ENCODE results near the gene SPATA13.

The SPATA13 gene

DNA sequence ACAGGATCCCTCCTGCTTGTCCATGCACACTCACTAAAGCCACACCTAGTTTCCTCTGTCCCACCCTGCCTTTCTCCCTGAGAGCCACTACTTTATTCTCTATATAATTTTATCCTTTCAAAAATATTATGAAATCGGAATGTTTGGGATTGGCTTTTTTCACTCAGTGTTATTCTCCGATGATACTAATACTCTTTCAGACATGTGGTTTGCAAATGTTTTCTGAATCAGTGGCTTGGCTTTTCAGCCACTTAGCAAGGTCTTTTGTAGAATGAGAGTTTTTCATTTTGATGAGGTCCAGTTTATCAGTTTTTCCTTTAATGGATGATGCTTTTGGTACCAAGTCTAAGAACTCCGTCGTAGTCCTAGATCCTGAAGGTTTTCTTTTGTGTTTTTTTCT lies 11.6 kb downstream of the SPATA13 start:
- no peak for DNase-seq

DNA sequence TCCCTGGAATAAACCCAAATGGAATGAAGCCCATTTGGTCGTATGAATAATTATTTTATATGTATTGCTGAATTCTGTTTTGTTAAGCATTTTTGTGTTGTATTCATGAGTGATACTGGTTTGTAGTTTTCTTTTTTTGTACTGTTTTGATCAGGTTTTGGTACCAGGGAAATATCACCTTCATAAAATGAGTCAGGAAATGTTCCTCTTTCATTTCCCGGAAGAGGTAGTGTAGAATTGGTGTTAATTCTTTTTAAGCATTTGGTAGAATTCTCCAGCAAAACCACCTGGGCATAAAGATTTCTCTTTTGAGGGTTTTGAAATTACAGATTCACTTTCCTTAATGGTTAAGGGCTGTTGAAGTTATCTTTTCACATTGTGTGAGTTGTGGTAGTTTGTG lies 13.3 kb downstream of the SPATA13 start:
- Mint-ChIP-seq H3K27me3 (ENCODE audit: low read depth, poor library complexity) (peaks cover 8% of the 10 kb centered on the region), H3K4me3 (no peak overlapping the region), H3K36me3 (ENCODE audit: low read depth) (no peaks in the 10 kb centered on the region), H3K27ac (no peak overlapping the region), H3K4me1 (peaks cover 16% of the 10 kb centered on the region), H3K9me3 (no peaks in the 10 kb centered on the region)
- DNase-seq, result no peak
- TF ChIP-seq, protein P1, sequence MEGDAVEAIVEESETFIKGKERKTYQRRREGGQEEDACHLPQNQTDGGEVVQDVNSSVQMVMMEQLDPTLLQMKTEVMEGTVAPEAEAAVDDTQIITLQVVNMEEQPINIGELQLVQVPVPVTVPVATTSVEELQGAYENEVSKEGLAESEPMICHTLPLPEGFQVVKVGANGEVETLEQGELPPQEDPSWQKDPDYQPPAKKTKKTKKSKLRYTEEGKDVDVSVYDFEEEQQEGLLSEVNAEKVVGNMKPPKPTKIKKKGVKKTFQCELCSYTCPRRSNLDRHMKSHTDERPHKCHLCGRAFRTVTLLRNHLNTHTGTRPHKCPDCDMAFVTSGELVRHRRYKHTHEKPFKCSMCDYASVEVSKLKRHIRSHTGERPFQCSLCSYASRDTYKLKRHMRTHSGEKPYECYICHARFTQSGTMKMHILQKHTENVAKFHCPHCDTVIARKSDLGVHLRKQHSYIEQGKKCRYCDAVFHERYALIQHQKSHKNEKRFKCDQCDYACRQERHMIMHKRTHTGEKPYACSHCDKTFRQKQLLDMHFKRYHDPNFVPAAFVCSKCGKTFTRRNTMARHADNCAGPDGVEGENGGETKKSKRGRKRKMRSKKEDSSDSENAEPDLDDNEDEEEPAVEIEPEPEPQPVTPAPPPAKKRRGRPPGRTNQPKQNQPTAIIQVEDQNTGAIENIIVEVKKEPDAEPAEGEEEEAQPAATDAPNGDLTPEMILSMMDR (IDR thresholded peaks at IDR 0.05), result no peak

More for the DNA sequence above, 11.6 kb downstream of the SPATA13 start:
- Mint-ChIP-seq H3K4me1 (peaks cover 16% of the 10 kb centered on the region), H3K9me3 (no peaks in the 10 kb centered on the region), H3K27me3 (ENCODE audit: low read depth, poor library complexity) (peaks cover 5% of the 10 kb centered on the region), H3K27ac (no peak overlapping the region), H3K36me3 (ENCODE audit: low read depth) (no peaks in the 10 kb centered on the region), H3K4me3 (no peak overlapping the region)
- TF ChIP-seq, protein P1 (IDR thresholded peaks at IDR 0.05), result no peak

DNA sequence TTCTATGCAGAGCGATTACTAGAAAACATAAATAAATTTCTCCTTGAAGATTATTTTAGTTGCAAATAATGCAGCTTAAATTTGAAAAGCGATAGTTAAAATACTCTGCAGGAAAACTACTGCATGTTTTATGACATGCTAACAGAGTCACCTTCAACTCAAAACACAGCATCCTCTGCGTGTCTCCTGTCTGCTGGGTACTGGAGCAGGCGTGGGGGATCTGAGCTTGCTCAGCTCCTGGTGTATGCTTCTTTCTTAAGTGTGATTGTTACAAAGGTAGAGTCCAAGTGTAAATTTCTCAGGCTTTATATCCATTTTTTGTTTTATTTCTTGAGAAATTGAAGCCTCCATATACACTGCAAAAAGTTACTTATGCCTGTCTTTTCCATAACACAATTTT lies 15.3 kb downstream of the SPATA13 start:
- no peak for DNase-seq
- TF ChIP-seq, protein P1 (IDR thresholded peaks at IDR 0.05), result no peak
- Mint-ChIP-seq H3K27ac (no peak overlapping the region), H3K4me1 (peaks cover 16% of the 10 kb centered on the region), H3K27me3 (ENCODE audit: low read depth, poor library complexity) (peaks cover 8% of the 10 kb centered on the region), H3K36me3 (ENCODE audit: low read depth) (no peaks in the 10 kb centered on the region), H3K9me3 (no peaks in the 10 kb centered on the region), H3K4me3 (no peak overlapping the region)

DNA sequence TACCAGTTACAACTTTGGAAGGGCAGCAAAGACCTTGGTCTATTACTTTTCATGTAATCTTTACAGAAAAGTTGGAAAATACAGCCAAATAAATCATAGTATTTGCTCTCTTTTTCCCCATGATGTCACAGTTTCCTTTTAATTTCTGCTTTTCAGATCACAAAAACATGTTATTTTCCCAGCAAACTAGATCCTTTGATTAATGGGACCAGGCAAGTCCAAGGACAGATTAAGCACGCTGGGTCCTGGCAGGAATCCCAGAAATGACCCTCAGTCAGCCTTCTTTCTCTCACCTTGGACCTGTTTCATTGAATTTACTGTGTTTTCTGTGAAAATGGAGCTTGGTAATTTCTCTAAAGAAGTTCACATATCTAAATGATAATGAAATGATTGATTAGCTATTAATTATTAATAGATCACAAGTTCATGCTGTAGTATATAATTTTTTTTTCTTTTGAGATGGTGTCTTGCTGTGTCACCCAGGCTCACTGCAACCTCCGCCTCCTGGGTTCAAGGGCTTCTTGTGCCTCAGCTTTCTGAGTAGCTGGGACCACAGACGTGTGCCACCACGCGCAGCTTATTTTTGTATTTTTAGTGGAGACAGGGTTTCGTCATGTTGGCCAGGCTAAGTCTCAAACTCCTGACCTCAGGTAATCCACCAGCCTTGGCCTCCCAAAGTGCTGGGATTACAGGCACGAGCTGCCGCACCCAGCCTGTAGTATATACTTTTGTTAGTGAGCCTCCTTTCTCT lies 16.0 kb downstream of the SPATA13 start:
- H3K36me3 Mint-ChIP-seq (ENCODE audit: low read depth), result no peaks in the 10 kb centered on the region
- H3K27ac Mint-ChIP-seq, result no peak overlapping the region
- H3K27me3 Mint-ChIP-seq (ENCODE audit: low read depth, poor library complexity), result peaks cover 8% of the 10 kb centered on the region
- DNase-seq, result no peak
- TF ChIP-seq, protein P1 (IDR thresholded peaks at IDR 0.05), result no peak
- H3K9me3 Mint-ChIP-seq, result no peaks in the 10 kb centered on the region
- H3K4me3 Mint-ChIP-seq, result no peak overlapping the region
- peaks cover 16% of the 10 kb centered on the region for H3K4me1 Mint-ChIP-seq

DNA sequence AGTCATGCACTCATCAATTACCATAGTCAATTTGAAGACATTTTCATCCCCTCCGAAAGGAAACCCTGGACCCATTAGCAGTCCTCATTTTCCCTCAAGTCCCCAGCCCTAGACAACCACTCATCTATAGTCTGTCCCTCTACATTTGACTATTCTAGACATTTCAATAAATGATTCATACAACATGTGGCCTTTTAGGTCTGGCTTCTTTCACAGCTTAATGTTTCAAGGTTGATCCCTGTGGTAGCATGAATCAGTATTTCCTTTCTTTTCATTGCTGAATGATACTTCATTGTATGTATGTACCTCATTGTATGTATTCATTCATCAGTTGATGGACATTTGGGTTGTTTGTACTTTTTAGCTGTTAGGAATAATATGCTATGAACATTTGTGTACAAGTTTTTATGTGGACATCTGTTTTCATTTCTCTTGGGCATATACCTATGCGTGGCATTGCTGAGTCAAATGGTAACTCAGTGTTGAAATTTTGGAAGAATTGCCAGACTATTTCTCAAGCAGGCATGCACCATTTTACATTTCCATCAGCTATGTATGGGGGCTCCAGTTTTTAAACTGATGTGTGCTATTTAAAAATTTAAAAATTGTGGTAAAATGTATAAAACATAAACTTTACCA lies 18.4 kb downstream of the SPATA13 start:
- peaks cover 25% of the 10 kb centered on the region for H3K4me1 Mint-ChIP-seq
- DNase-seq, result no peak
- TF ChIP-seq, protein P1 (IDR thresholded peaks at IDR 0.05), result no peak

DNA sequence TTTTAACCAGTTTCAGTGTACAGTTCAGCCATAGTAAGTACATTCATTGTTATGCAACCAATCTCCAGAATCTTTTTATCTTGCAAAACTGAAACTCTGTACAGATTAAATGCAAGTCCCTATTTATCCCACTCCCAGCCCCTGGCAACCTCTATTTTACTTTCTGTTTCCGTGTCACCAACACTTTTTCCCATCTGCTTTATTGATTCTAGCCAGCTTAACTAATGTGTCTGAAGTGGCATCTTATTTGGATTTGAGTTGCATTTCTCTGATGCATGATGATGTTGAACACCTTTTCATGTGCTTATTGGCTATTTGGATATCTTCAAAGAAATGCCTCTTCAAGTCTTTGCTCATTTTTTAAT lies 18.9 kb downstream of the SPATA13 start:
- H3K27me3 Mint-ChIP-seq (ENCODE audit: low read depth, poor library complexity), result peaks cover 3% of the 10 kb centered on the region
- DNase-seq, result no peak
- no peak overlapping the region for H3K27ac Mint-ChIP-seq
- peaks cover 5% of the 10 kb centered on the region for H3K36me3 Mint-ChIP-seq (ENCODE audit: low read depth)
- no peak overlapping the region for H3K4me3 Mint-ChIP-seq
- H3K9me3 Mint-ChIP-seq, result no peaks in the 10 kb centered on the region
- TF ChIP-seq, protein P1 (IDR thresholded peaks at IDR 0.05), result no peak
- peaks cover 30% of the 10 kb centered on the region for H3K4me1 Mint-ChIP-seq

More for the DNA sequence above, 18.4 kb downstream of the SPATA13 start:
- Mint-ChIP-seq H3K27ac (no peak overlapping the region), H3K4me3 (no peak overlapping the region), H3K9me3 (no peaks in the 10 kb centered on the region), H3K27me3 (ENCODE audit: low read depth, poor library complexity) (peaks cover 3% of the 10 kb centered on the region), H3K36me3 (ENCODE audit: low read depth) (peaks cover 5% of the 10 kb centered on the region)

Data from nephron progenitor cell (in vitro differentiated cells).